ENCODE measurements around the gene CALB2. TPM values are rescaled to one million over a fixed set of nuclear protein-coding genes. Genes with fewer than 3 reads are reported as not detected.

The CALB2 gene
- total RNA-seq, 1 donor from 2014 or later = 0.64 TPM

- H3K27ac ChIP-seq = no peak overlapping the region
- no peaks in the 10 kb centered on the region for H3K27me3 ChIP-seq
- H3K36me3 ChIP-seq = no peaks in the 10 kb centered on the region
- H3K4me1 ChIP-seq = no peaks in the 10 kb centered on the region
- intact Hi-C loops (cut with DNase I) = no loop called here
- no peak for TF ChIP-seq CTCF (IDR thresholded peaks at IDR 0.05)
- DNase-seq (ENCODE audit: low spot score in 2 of 2) = no peak
- no peak overlapping the region for H3K4me3 ChIP-seq
- no peaks in the 10 kb centered on the region for H3K9me3 ChIP-seq
Measured at GRCh38 chr16:71327720-71328119, 30.8 kb upstream of the CALB2 start.

GRCh38 chr16:71328151-71328550 is 30.4 kb upstream of the CALB2 start:
- intact Hi-C loops (cut with DNase I) = no loop called here
- no peak for TF ChIP-seq CTCF (IDR thresholded peaks at IDR 0.05)
- H3K4me1 ChIP-seq = no peaks in the 10 kb centered on the region
- DNase-seq (ENCODE audit: low spot score in 2 of 2) = no peak
- no peak overlapping the region for H3K4me3 ChIP-seq
- H3K36me3 ChIP-seq = no peaks in the 10 kb centered on the region
- H3K27ac ChIP-seq = no peak overlapping the region
- no peaks in the 10 kb centered on the region for H3K9me3 ChIP-seq
- H3K27me3 ChIP-seq = no peaks in the 10 kb centered on the region

- no peaks in the 10 kb centered on the region for H3K27me3 ChIP-seq
- DNase-seq (ENCODE audit: low spot score in 2 of 2) = no peak
- no peak for TF ChIP-seq CTCF (IDR thresholded peaks at IDR 0.05)
- H3K27ac ChIP-seq = no peak overlapping the region
- intact Hi-C loops (cut with DNase I) = no loop called here
- H3K36me3 ChIP-seq = no peaks in the 10 kb centered on the region
- H3K9me3 ChIP-seq = no peaks in the 10 kb centered on the region
- H3K4me1 ChIP-seq = no peaks in the 10 kb centered on the region
- no peak overlapping the region for H3K4me3 ChIP-seq
Measured at GRCh38 chr16:71337631-71338030, 20.9 kb upstream of the CALB2 start.

- Histone ChIP-seq H3K36me3 (no peaks in the 10 kb centered on the region), H3K4me3 (no peak overlapping the region), H3K27ac (no peak overlapping the region), H3K4me1 (no peaks in the 10 kb centered on the region), H3K9me3 (no peaks in the 10 kb centered on the region), H3K27me3 (no peaks in the 10 kb centered on the region)
- intact Hi-C loops (cut with DNase I) = no loop called here
- no peak for DNase-seq (ENCODE audit: low spot score in 2 of 2)
- TF ChIP-seq CTCF (IDR thresholded peaks at IDR 0.05) = no peak
Measured at GRCh38 chr16:71338193-71338592, 20.3 kb upstream of the CALB2 start.

GRCh38 chr16:71338632-71339031 is 19.9 kb upstream of the CALB2 start:
- no peak for TF ChIP-seq CTCF (IDR thresholded peaks at IDR 0.05)
- Histone ChIP-seq H3K27me3 (no peaks in the 10 kb centered on the region), H3K36me3 (no peaks in the 10 kb centered on the region), H3K4me1 (no peaks in the 10 kb centered on the region), H3K9me3 (no peaks in the 10 kb centered on the region), H3K4me3 (no peak overlapping the region), H3K27ac (no peak overlapping the region)
- no peak for DNase-seq (ENCODE audit: low spot score in 2 of 2)
- intact Hi-C loops (cut with DNase I) = no loop called here

Measured in ascending aorta (tissue), 2 donors.